Kidney (tissue), 14 donors: ENCODE measurements around the gene EVC2. TPM values are rescaled to one million over a fixed set of nuclear protein-coding genes. Genes with fewer than 3 reads are reported as not detected.

ENCODE experiments used
- DNase-seq, 5 donors: peaks; one replicate each; pipeline ENCODE4 v3.0.0-alpha.2; 2013 to 2020
- FAIRE-seq: peaks from 2 replicates; lab custom pipeline; 2012; peaks lifted over from hg19 to GRCh38; lab: Jason Lieb, UNC
- H3K27ac ChIP-seq, 2 donors: one replicate each; pipeline ENCODE4 v1.7.0; 2013; ENCODE audit warnings: low read depth in 2 of 2, low read length in 2 of 2, inconsistent platforms in 1 of 2
- H3K27me3 ChIP-seq: one replicate; pipeline ENCODE4 v1.7.1; 2013; ENCODE audit warnings: low read length, inconsistent platforms; ENCODE audit not compliant: control insufficient read depth, insufficient read depth
- H3K36me3 ChIP-seq, 3 donors: one replicate each; pipeline versions ENCODE4 v1.7.0 to v1.7.1; 2013; ENCODE audit warnings: low read length in 3 of 3, control low read depth in 1 of 3, inconsistent platforms in 1 of 3; ENCODE audit not compliant: insufficient read depth in 3 of 3, control insufficient read depth in 2 of 3
- H3K4me1 ChIP-seq, 3 donors: one replicate each; pipeline versions ENCODE4 v1.7.0 to v1.7.1; 2013; ENCODE audit warnings: low read length in 3 of 3, inconsistent platforms in 1 of 3, low read depth in 1 of 3; ENCODE audit not compliant: control insufficient read depth in 2 of 3, insufficient read depth in 2 of 3
- H3K4me3 ChIP-seq, 3 donors: one replicate each; pipeline versions ENCODE4 v1.7.0 to v1.8.1; 2013; ENCODE audit warnings: low read length in 3 of 3, control low read depth in 1 of 3, inconsistent platforms in 1 of 3
- H3K9ac ChIP-seq, 3 donors: one replicate each; pipeline versions ENCODE4 v1.7.0 to v1.7.1; 2013; ENCODE audit warnings: low read length in 3 of 3, control low read depth in 1 of 3, inconsistent platforms in 1 of 3
- H3K9me3 ChIP-seq, 3 donors: one replicate each; pipeline versions ENCODE4 v1.7.0 to v1.7.1; 2013; ENCODE audit warnings: low read length in 3 of 3, control low read depth in 1 of 3, inconsistent platforms in 1 of 3; ENCODE audit not compliant: control insufficient read depth in 2 of 3, insufficient read depth in 1 of 3
- CTCF ChIP-seq: IDR thresholded peaks from 3 replicates; pipeline ENCODE4 v1.5.1; 2012; ENCODE audit warnings: mild to moderate bottlenecking, moderate library complexity, borderline replicate concordance; ENCODE audit not compliant: insufficient read depth; ENCODE audit errors: extremely low read depth
- intact Hi-C: fragments of 100-400 bp; cut with DNase I; formaldehyde crosslinking; loops from one replicate; pipeline ENCODE4 v1.11.1; 2022
- polyA plus RNA-seq: library from polyadenylated mRNA; stranded (reverse); fragments of 350-450 nt; fragmentation: Illumina TruSeq; extraction: RNeasy Lipid Tissue Mini Kit (QIAGEN cat#74804); gene quantifications from one replicate; pipeline ENCODE4 v1.2.3, GENCODE V29; 2014; ENCODE audit warnings: low read depth, low replicate concordance; ENCODE audit not compliant: insufficient read depth
- total RNA-seq: library from RNA; stranded (reverse); fragmentation: NEBNext Ultra II Directional; extraction: Animal tissue kit (Norgen Biotek cat#: 25700); gene quantifications from one replicate; pipeline ENCODE4 v1.2.1, GENCODE V29; 2021
- donor health status: control.
- donor health status: control.
- donor health status: control.
- donor health status: control.
- donor health status: control.
- donor health status: DM: yes; HTN: yes; CAD: no.
- donor health status: Normal renal cell carcinoma (clear cell type).

The EVC2 gene
- total and polyA plus RNA-seq, 2 donors from 2014 or later, result 1.6 to 8.7 TPM

GRCh38 chr4:5703831-5704230, 4.5 kb downstream of the EVC2 start:
- Histone ChIP-seq H3K27ac (no peak overlapping the region), H3K9ac (no peak overlapping the region), H3K4me3 (no peak overlapping the region), H3K27me3 (no peaks in the 10 kb centered on the region), H3K36me3 (peaks cover 0 to 2% (median 2%) of the 10 kb centered on the region in 3 donors), H3K4me1 (peaks cover 0 to 12% (median 11%) of the 10 kb centered on the region in 3 donors), H3K9me3 (no peaks in the 10 kb centered on the region)
- DNase-seq (no peak), FAIRE-seq (no peak)
- intact Hi-C loops, result no loop called here
- no peak for TF ChIP-seq CTCF

GRCh38 chr4:5701971-5702370, 6.4 kb downstream of the EVC2 start:
- intact Hi-C loops, result no loop called here
- no peak for TF ChIP-seq CTCF
- H3K9ac ChIP-seq, result no peak overlapping the region
- DNase-seq, result no peak
- no peaks in the 10 kb centered on the region for H3K27me3 ChIP-seq
- peaks cover 0 to 5% (median 4%) of the 10 kb centered on the region in 3 donors for H3K4me1 ChIP-seq
- no peak for FAIRE-seq
- no peaks in the 10 kb centered on the region for H3K9me3 ChIP-seq
- no peak overlapping the region for H3K4me3 ChIP-seq
- H3K27ac ChIP-seq, result no peak overlapping the region
- peaks cover 2 to 4% (median 2%) of the 10 kb centered on the region in 3 donors for H3K36me3 ChIP-seq

- H3K4me1 ChIP-seq, result no peaks in the 10 kb centered on the region
- H3K9me3 ChIP-seq, result no peaks in the 10 kb centered on the region
- H3K9ac ChIP-seq, result no peak overlapping the region
- H3K27ac ChIP-seq, result no peak overlapping the region
- no peaks in the 10 kb centered on the region for H3K27me3 ChIP-seq
- no peak overlapping the region for H3K4me3 ChIP-seq
- TF ChIP-seq CTCF, result no peak
- peaks cover 2 to 7% (median 2%) of the 10 kb centered on the region in 3 donors for H3K36me3 ChIP-seq
- DNase-seq (no peak), FAIRE-seq (no peak)
- intact Hi-C loops, result no loop called here
Measured at GRCh38 chr4:5700459-5700858, 7.9 kb downstream of the EVC2 start.

DNA sequence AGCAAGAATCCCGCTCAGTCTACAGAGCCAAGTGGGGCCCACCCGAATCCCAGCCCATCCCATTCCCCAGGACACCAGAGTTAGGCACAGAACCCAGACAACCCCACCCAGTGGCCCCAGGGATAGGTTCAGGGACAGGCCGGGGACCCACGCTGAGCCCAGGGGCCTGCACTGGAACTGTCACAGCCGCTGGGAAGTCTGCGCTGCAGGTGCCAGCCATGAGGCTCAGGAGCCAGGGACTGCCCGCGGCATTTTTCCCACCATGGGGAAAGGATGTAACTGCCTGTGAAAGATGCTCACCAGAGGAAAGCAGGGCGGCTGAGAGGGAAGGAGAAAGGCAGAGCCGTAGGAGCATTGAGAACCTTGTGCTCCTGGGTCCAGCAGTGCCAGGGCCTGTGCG, 12.0 kb downstream of the EVC2 start:
- H3K4me1 ChIP-seq, result no peaks in the 10 kb centered on the region
- no peak overlapping the region for H3K27ac ChIP-seq
- intact Hi-C loops, result no loop called here
- no peaks in the 10 kb centered on the region for H3K27me3 ChIP-seq
- H3K9ac ChIP-seq, result no peak overlapping the region
- DNase-seq (no peak), FAIRE-seq (no peak)
- H3K9me3 ChIP-seq, result no peaks in the 10 kb centered on the region
- no peak for TF ChIP-seq CTCF
- H3K36me3 ChIP-seq, result peaks cover 2 to 18% (median 10%) of the 10 kb centered on the region in 3 donors
- no peak overlapping the region for H3K4me3 ChIP-seq
